ENCODE results near the gene DTX3.
"Not testable (repeated sequence)": the region's sequence is repeated elsewhere in the genome, so short reads cannot be mapped to it uniquely, and the experiment has no call there.

The DTX3 gene

DNA sequence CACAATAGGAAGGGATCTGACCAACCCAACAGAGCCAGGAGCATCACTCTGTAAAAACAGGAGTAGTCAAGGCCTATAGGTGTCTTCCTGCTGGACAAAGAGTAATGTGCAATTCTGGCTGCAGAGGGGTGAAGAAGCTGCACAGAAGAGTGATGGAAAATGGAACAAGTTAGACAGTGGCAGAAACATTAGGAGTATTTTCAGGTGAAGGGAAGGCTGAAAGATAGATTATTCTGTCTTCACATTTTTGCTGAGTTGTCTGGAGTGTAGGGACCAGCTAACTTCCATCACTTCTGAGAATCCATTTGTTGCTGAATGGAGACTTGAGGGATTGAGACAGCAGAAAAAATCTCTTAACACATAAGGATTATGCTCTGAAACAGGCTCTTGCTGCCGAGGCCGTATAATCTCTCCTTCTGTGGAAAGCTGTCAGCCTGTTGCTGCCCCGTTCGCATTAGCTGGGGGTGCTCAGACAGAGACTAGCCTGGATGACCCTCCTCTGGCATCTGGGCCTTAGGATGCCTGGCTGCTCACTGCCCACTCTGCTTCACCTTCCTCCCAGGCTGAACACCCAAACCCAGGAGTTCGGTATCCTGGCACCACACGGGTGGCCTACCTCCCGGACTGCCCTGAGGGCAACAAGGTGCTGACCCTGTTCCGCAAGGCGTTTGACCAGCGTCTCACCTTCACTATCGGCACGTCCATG, 3.5 kb downstream of the DTX3 start:
- DNase-seq, result no peak

DNA sequence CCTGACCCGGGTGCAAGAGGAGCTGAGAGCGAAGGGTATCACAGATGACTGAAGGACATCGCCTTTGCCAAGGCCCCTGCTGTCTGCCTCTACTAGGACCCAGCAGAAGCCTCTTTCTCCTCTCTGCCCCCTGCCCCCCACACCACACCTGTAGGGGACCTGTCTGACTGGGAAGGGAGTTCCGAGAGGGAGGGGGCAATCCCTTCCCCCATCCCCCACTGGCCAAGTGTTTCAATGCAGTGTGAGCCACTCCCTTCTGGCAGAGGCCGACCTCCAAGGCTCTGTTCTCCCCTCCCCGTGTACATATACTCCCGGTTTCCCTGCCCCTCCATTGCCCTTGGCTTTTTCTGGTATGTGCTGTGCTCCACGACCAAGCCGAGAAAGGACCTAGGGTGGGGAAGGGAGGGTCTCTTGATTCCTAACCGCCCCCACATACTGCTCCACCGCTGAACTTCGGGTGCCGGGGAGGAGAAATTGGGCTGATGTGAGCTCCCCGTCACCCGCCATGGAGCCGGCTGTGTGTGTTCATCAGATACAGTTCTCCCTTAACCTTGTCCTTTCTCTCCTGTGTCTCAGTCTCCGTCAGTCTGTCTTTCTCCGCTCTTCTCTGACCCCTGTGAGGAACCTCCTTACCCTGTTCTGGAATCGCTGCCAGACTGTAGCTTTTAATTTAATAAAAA, 4.6 kb downstream of the DTX3 start:
- no peak for DNase-seq

DNA sequence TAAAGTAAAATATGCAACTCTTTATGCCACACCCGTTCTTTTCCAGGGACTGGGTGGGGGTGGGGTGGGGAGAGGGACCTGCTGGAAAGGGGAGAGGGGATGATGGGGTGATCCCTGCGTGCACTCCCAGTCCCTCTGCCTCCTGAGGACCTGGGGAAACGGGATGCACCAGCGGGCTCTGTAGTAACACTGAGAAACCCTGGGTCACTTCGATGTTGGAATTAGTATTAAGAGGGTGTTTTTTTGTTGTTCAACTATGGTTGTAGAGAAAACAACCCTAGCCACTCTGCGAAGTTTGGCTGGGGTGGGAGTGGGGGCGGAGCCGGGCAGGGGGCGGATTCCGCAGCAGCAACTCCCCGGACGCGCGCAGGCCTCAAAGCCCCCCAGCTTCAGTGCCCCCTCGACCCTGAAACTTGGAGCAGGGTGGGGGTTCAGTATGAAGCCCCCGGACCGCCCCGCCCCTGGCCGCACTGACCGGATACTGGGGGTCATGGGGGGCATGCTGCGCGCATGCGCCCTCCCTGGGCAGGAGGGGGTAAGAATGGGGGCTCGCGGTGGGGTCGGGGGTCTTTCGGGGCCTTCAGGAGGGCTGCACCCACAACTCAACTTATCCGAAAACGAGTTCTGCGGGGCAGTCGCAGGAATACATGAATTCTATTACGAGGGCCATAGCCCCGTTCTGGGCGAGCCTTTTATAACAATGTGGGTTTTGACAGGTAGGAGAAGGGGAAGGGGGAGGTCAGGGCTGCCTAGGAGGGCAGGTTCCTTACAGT, 5.3 kb downstream of the DTX3 start:
- DNase-seq, result no peak

DNA sequence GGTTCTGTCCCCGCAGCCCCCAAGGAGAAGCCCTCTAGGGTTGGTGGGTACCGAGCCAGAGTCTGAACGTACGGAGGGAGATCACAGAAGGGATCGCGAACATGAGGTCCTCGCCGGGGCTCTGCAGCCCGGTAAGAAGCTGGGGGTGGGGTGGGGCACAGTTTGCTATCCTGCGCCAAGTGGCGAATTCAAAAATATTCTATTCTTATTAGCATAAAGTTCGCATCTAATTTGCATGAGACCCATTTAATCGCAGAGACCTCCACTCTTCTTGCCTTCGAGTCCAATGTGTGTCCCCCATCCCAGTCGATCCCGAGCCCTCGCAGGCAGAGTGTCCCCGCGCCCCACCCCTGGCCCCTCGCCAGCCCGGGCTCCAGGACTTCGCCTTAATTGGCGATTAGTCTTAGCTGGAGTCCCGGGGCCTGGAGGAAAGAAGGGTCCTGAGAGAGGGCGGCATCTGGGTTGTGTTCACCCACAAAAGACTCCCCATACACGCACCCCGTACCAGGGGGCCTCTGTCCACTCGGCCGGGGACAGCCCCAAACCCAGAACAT, 6.0 kb downstream of the DTX3 start:
- DNase-seq, result peak; percentile 7

DNA sequence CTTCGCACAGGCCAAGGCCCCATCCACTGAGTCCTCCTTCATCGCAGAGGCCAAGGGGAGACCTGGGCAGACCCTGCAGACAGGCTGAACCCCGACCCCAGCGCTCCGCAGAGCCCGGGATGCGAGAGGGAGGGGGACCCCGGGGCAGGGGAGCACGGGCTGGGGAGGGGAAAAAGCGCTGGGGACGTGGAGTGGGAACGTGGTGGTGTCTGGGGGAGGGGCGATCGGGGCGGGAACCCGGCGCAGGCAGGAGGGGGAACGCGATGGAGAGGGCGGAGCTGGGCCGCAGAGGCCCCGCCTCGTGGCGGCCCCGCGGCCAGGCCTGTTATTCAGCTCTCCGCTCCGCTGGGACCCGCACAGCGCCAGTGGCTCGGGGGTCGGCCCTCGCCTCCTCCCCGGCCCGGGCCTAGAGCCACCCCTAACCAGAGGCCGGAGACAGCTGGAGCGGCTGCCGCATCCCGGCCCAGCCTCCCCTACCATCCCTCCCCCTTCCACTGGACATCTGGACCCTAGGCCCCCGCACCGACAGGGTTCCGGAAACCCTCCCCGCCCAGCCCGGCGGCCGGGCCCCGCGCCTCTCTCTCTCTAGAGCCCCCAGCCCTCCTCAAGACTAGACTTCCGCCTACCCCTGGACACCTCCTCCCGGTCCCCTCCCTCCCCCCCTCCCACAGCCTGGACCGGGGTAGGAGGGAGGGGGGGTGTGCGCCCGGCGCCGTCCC, 6.6 kb downstream of the DTX3 start, which contains the start of gene ARHGEF25:
Gene ARHGEF25, plus strand, starts transcription at position 328 of the 719 bp plus-strand sequence. CDS start 460 bp downstream, outside the sequence.
- DNase-seq, result peak; percentile 41

DNA sequence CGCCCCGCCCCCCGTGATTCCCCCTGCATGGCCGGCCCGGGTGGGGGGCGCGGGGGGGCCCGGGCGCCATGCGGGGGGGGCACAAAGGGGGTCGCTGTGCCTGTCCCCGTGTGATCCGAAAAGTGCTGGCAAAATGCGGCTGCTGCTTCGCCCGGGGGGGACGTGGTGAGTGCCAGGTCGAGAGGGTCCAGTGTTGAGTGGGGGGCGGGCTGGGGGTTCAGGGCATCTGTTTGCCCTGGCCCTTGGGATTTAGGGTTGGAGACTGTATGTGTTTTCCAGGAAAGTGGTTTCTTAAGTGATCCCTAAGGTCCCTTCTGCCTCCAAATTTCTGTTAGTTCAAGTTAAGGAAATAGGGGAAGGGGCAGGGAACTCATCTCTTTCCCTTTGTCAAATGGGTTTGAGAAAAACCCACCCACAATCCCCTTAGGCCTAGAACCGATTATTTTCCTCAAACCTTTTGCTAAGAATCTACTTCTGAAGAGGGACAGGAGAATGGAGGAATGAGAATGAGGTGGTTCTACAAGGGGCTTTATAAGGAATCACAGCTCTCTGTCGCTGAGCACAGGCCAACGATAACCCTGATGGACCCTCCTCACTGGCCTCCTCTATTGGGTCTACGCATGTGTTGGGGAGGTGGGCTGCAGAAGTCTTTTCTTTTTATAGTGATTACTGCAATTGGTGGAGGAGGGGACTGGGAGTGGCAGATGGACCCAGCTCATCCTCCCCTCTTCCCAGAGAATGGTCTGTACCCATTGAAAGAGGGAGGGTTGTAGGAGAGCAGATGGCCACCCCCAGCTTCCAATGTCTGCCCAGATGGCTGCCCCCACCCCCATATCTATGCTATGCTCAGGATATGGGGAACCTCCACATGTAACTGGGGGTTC, 7.4 kb downstream of the DTX3 start:
- no peak for DNase-seq

DNA sequence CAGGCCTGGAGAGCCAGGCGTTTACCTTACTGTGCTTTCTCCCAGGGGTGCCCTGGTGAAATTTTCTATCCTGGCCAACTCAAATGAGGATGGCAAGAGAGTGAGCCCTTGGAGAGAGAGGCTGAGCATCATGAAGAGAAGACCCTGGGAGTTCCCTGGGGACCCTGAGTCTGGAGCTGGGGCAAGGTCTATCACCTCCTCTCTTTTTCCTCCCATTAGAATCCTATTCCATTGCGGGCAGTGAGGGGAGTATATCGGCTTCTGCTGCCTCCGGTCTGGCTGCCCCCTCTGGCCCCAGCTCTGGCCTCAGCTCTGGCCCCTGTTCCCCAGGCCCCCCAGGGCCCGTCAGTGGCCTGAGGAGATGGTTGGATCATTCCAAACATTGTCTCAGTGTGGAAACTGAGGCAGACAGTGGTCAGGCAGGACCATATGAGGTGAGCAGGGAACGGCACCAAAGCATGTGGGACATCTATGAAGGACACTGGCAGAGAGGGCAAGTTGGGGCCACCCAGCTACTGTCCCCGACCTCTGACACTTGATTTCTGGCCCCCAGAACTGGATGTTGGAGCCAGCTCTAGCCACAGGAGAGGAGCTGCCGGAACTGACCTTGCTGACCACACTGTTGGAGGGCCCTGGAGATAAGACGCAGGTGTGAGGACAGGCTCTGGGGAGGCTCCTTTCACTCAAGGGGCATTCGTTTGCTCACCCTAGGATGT, 8.2 kb downstream of the DTX3 start:
- DNase-seq, result no peak

DNA sequence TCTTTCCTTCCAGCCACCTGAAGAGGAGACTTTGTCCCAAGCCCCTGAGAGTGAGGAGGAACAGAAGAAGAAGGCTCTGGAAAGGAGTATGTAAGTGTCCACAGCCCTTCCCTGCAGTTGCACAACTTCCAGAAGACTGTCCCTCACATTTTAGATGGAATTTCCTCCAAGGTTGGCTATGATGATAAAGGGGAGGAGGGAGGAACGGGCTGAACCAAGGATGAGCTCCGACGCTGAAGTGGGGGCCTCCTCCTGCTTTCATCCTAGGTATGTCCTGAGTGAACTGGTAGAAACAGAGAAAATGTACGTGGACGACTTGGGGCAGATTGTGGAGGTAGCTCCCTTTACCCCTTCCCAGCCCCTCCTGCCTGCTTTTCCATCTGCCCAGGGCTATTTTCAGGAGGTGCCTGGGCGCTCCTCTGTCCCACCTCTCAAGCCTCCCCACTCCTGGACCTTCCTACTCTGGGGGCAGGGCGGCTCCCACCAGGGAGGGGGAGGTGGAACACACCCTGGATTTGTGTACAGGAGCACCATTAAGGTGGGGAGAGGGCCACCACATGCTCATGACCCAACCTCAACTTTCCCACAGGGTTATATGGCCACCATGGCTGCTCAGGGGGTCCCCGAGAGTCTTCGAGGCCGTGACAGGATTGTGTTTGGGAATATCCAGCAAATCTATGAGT, 8.9 kb downstream of the DTX3 start:
- DNase-seq, result no peak

DNA sequence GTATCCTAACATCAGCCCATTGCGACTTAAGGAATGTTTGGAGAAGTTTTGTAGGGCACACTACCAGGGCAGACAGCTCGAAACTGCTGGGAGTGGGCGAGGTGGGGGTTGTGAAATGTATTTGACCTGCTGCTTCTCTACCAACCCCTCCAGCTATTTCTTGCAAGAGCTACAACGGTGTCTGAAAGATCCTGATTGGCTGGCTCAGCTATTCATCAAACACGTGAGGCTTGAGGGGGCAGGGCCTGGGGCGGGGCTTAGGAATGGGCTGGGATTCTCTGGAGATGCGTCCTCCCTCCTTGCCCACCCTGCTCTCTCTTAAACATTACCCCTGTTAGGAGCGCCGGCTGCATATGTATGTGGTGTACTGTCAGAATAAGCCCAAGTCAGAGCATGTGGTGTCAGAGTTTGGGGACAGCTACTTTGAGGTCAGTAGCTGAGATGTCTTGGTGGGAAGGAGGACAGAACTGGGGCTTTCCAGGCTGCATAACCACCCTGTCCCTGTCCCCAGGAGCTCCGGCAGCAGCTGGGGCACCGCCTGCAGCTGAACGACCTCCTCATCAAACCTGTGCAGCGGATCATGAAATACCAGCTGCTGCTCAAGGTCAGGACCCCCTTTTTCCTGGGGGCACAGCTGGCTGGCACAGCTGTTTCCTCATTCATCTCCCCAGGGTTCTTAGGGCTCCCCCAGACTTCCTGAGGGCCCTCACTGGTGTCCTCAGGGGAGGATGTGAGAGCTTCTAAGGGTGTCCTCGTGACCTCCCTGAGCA, 9.7 kb downstream of the DTX3 start:
- DNase-seq, result peak; percentile 17

DNA sequence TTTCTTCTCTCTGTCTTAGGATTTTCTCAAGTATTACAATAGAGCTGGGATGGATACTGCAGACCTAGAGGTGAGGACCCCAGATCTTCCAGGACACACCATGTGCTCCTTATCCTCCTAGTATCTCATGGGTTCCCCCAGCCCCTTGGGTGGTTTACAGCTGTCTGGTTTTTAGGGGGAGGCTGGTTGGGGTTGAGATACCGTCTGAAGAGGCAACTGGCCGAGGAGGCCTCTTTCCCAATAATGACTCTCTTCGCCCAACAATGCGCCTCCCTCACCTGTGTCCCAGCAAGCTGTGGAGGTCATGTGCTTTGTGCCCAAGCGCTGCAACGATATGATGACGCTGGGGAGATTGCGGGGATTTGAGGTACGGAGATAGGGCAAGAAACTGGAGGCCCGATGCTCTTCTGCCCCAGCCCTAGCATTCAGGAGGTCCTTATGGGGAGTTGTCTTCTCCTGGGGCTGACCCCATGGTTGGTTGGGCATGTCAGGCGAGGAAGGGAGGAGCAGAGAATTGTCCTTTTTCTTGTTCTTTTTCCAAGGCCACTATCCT, 10.4 kb downstream of the DTX3 start:
- no peak for DNase-seq

DNA sequence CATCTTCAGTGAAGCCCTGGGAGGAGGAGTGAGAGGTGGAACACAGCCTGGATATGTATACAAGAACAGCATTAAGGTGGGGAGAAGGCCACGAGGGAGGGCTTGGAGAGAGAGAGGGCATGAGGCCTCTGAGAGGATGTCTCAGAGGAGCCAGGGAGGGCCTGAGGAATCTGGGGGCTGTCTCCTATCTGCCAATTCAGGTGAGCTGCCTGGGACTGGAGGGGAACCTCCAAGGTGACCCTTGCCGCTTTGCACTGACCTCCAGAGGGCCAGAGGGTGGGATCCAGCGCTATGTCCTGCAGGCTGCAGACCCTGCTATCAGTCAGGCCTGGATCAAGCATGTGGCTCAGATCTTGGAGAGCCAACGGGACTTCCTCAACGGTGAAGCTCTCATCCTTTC, 11.0 kb downstream of the DTX3 start:
- no peak for DNase-seq

DNA sequence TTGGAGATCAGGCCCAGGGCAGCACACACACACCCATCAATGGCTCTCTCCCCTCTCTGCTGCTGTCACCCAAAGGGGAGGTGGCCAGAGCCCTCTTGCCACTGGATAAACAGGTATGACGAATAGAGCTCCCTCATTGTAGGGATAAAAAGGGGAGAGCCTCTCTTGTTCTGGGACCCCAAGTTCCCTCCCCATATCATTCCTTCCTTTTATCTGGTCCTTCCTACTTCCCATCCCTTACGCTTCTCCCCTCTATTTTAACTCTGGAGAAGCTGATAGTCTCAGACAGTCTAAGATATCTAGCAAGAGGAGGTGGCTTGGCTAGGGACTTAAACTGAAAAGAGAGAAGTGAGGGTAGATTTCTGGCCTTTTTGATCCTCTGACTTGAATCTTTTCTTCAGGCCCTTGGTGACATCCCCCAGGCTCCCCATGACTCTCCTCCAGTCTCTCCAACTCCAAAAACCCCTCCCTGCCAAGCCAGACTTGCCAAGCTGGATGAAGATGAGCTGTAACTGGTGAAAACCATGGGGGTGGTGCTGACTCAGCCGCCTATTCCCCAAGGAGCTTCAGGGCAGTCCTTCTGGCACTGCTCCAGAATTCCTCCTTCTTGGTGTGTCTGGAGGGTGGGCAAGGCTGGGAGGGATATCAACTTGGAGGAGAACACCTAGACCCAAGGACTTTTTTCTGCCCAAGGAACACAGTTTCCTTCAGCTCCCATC, 11.9 kb downstream of the DTX3 start:
- no peak for DNase-seq

DNA sequence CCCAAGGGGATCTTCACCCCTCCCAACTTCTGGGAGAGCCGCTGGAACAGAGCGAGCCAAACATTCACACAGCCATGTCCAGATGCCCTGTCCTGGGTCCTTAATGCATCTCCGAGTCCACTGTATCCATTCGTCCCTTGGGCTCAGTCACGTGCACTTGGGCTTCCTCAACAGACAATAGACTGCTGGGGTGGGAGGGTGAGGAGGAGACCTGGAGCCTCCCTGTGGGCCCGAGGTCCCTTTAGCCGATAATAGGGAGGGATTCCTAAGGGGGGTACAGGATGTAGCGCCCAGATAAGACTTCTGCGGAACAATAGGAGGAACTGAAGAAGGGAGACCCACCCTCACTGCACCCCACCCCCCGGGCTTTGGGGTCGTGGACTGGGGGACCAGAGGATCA, 13.3 kb downstream of the DTX3 start:
- DNase-seq, result no peak

DNA sequence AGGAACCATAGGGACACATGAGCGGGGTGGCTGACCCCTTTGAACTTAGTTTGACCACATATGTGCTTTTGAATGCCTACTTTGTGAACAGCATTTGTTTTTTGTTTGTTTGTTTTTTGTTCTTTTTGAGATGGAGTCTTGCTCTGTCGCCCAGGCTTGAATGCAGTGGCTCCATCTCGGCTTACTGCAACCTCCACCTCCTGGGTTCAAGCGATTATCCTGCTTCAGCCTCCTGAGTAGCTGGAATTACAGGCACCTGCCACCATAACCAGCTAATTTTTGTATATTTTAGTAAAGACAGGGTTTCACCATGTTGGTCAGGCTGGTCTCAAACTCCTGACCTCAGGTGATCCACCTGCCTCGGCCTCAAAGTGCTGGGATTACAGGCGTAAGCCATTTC, 13.8 kb downstream of the DTX3 start:
- DNase-seq, result not testable (repeated sequence)

DNA sequence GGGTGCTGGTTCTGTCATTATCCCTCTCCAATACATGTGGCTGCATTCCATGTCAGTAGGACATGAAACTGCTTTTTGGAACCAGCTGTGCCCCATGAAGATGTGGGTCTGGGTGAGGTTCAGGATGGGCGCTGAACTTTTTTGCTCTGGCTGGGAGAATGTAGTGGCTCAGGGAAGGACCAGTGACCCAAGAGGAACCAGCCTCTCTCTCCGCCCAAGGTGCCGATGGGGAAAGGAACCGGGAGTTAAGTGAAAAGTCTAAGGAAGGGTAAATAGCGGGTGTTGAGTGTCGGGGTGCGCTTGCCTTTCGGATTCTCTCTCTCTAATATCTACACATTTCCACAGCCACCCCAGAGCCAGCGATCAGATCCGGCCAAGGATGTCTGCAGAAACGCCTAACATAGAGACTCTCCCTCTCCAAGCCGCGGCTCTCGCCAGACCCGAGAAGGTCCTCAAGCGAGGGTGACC, 14.4 kb downstream of the DTX3 start:
- no peak for DNase-seq

DNA sequence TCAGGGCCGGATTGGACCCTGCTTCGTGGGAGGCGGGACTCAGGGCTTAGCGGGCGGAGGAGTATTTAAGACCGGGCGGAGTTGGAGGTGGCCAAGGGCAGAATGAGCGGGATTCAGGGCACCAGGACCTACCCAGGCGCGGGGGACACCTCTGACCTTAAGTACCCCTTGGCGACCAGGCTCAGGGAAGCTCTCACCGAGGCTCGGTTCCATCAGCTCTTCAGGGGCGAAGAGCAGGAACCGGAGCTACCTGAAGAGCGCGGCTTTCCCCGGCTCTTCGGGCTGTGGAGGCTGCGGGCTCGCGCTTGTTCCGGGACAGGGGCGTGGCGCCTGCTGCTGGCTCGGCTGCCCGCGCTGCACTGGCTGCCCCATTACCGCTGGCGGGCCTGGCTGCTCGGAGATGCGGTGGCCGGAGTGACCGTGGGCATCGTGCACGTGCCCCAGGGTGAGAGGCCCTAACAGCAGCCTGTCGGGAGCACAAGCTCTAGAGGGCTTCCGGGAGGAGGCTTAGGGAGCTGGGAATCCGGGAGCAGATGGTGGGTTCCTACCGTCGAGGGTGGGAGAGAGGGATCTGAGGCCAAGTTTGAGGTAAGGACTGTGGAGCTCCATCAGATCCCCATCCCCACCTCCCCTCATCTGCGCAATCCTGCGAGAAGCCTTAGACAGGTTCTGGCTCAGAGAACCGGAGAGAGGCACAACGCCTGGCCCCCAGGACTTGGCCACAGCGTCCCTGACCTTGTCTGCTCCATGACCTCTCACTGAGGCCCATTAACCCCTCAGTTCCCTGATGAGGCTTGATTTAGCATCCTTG, 15.0 kb downstream of the DTX3 start:
- no peak for DNase-seq

DNA sequence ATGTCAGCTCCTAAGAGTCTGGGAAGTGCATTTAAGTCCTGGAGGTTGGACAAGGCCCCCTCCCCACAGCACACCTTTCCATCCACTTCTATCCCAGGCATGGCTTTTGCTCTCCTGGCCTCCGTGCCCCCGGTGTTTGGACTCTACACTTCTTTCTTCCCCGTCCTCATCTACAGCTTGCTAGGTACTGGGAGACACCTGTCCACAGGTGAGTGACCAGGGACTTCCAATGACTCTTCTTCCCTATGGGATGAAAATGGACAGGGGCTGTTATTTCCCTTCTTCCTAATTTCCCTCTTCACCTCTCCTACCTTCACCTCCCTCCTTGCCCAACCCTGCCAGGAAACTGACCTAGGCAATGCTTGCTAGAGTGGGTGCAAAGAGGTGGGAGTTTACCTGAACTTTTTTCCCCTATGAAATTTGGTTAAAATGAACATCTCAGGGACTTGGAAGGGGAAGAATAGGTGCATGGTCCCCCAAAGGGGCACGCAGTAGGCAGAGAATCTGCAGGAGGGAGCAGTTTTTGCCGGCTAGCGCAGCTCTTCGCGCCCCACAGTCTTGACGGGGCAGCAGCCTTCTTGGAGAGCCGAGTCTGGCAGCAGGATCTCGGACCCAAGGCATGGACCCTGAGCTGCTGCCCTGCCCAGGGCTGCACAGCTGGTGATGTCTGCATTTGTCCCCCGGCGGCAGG, 15.8 kb downstream of the DTX3 start:
- no peak for DNase-seq
